NCI-H128 (cell line): ENCODE data around the gene UBC.
"Not testable (repeated sequence)": the region's sequence is repeated elsewhere in the genome, so short reads cannot be mapped to it uniquely, and the experiment has no call there.

Source experiments
- DNase-seq: peaks from one replicate; lab custom pipeline; 2025; ENCODE audit not compliant: unreplicated experiment; lab: John Stamatoyannopoulos, UW

UBC gene

DNA sequence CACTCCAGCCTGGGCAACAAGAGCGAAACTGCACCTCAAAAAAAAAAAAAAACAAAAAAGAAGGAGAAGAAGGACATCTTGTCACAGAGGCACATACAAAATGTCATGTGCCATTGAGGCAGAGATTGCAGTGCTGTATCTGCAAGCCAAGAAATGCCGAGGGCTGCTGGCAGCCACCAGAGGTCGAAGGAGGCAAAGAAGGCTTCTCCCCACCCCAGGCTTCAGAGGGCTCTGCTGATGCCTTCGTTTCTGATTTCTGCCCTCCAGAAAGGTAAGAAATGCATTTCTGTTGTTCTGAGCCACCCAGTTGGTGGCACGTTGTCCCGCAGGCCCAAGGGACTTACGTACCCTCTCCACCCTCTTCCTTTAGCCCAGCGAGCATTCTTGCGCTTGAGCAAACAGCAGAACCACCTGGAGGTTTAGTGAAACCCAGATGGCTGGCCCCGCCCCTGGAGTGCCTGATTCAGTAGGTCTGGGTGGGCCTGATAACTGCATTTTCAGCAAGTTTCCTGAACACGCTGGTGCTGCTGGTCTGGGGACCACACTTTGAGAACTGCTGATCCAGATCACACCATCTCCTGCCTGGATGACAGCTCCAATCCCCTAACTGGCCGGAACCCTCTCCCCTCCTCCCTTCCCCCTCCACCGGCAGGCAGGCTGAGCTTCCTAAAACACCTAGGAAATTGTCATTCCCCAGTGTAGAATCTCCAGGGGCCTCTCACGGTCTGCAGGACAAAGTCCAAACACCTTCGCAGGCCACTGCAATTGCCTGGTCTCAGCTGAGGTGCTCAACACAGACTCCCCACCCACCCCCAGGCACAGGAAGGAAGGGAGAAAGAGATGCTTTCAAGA is 29.6 kb downstream of the UBC start:
- DNase-seq, result no peak

DNA sequence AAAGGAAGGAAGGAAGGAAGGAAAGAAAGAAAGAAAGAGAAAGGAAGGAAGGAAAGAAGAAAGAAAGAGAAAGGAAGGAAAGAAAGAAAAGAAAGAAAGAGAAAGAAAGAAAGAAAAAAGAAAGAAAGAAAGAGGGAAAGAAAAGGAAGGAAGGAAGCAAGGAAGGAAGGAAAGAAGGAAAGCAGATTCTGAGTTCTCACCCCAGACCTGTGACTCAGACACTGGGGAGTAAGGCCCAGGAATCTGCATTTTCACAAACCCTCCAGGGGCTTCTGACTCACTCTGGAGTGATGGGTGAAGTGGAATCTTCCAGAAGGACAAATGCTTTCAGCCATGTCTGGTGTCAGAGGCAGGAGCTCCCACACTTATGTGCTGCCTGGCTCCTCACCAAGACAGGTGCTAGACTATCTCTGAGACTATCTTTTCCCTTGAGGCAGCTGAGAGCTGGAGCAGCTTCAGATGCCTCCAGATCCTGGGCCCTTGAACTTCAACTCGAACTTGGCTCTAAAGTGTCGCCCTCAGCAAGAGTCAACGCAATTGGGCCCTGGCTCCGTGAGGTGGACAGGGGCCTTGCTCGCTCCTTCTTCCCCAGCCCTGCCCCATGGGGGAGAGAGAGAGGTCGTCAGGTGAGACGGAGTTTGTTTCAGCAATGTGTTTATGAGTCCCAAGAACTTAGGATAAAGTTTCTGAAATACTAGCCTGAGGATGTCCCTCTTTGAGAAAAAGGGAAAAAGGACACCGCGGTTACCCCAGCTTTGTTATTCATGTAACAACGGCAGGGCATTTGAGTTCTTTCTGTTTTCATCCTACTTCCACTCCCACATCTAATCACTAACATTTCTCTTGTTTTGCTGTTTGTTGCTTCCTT is 31.0 kb downstream of the UBC start:
- no peak for DNase-seq

DNA sequence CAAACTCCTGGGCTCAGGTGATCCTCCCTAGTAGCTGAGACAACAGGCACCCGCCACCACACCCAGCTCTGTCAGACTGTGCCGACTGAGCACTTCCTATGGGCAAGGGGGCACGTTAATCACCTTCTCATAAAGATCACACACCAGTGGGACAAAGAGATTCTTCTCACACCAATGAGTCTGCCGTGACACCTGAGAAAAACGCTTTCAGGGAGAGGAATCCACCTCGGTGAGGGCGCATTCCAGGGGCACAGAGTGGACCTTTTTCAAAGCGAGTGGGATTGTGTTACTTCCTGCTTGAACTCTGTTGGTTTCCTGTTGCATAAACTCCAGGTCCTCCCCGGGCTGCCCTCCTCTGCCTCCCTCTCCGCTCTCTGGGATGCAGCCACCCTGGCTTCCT is 33.3 kb downstream of the UBC start:
- DNase-seq, result no peak

DNA sequence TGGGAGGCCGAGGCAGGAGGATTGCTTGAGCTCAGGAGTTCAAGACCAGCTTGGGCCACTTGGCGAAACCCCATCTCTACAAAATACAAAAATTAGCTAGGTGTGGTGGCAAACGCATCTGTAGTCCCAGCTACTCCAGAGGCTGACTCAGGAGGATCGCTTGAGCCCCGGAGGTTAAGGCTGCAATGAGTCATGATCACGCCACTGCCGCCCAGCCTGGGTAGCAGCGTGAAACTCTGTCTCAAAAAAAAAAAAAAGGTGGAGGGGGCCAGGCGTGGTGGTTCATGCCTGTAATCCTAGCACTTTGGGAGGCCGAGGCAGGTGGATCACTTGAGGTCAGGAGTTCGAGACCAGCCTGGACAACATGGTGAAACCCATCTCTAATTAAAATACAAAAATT is 34.1 kb downstream of the UBC start:
- not testable (repeated sequence) for DNase-seq

DNA sequence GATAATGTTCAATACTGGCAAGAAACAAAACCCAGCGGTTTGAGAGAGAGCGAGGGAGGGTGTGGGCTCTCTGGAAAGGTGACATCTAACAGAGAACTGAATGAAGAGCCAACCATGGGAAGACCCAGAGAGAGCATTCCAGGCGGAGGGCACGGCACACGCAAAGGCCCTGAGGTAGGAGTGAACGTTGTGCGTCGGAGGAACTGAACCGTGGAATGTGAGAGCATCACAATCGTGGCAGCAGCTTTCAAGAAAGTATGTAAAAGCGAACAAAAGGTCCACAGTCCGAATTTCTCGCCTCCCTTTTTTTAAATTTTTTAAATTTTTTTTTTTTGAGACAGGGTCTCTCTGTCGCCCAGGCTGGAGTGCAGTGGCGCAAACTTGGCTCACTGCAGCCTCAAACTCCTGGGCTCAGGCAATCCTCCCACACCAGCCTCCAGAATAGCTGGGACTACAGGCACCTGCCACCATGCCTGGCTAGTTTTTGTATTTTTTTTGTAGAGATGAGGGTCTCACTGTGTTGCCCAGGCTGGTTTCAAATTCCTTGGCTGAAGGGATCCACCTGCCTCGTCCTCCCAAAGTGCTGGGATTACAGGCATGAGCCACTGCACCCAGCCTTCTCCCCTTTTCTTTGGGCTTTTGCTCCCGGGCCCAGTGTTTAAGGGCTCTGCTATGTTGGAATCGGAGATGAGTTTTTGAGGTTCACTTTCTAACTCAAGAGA is 35.5 kb downstream of the UBC start:
- no peak for DNase-seq

DNA sequence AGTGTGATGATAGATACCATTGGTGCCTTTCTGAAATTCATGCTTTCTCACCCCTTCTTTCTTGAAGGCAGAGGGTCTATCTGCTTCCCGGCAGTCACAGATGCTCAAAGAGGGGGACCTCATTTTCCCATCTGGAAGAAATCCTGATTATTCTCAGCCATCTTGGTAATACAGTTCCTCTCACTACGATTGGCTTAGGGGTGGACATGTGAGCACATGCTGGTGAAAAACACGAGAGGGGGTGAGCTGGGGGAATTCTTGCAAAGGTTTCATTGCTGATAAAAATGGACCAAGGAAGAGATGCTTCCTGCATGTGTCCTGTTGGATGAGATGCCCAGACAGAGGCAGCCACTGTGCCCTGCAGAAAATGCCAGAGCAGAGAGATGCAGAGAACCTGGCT is 37.0 kb downstream of the UBC start:
- DNase-seq, result no peak

DNA sequence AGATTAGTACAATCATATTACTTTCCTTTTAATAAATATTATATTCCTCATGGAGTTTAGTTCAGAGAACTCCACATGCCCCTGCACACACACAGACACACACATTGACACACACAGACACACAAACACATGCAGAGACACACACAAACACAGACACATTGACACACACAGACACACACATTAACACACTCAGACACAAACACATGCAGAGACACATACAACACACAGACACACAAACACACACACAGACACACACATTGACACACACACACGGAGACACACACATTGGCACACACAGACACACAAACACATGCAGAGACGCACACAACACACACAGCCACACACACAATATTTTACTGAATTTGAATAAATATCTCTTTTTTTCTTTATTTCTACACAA is 38.3 kb downstream of the UBC start:
- DNase-seq, result no peak

DNA sequence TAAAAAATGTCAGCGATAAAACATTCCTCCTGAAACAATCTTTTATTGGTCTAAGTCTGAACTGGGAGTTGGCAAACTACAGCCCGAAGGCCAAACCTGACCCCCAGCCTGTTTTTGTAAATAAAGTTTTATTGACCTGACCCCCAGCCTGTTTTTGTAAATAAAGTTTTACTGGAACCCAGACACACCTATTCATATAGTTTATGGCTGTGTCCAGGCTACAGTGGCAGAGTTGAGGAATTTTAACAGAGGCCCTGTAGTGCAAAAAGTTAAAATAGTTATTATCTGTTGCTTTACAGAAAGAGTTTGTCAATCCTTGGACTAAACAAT is 38.7 kb downstream of the UBC start:
- DNase-seq, result no peak

DNA sequence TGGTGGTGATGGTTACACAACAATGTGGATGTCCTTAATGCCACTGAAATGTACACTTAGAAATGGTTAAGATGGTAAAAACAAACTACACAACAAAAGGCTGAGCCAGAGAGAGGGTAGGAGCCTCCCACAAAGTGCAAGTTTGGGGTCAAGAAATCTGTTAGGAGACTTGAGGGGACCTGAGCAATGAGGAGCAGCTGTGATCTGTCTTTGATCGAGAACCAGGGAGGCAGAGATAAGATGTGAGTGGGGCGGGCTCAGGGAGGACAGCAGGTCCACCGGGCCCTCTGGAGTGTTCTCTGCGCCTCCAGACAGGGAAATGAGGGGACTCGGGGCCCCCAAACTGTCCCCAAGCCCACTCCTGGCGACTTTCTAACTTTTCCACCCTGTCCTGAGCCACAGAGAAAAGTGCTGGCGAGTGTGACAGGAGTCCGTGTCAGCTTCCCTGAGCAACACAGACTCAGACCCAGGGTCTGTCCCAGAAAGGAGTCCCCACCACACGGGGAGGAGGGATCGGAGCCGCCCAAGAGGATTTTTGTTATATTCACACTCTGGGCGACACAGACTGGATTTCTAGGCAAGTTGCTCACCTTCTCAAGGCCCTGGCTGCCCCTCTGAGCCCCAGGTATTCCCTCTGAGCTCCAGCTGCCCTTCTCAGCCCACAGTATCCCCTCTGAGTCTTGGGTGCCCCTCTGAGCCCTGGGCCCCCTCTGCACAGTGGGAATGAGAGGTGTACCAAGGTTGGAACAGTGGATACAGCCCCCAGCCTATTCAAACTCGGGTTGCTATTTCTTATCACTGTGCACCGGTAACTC is 39.3 kb downstream of the UBC start:
- DNase-seq, result no peak

DNA sequence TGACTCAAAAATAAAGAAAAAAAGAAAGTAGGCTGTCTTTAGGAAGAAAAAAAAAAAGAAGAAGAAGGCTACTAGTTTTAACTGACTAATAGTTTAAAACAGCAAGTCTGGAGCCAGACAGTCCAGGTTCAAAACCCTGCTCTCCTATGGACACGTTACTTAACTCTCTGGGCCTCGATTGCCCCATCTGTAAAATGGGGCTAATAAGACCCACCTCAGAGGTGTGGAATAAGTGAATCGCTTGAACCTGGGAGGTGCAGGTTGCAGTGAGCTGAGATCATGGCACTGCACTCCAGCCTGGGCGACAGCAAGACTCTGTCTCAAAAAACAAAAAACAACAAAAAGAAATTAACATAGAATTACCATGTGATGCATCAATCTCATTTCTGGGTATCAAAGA is 40.3 kb downstream of the UBC start:
- DNase-seq, result no peak

DNA sequence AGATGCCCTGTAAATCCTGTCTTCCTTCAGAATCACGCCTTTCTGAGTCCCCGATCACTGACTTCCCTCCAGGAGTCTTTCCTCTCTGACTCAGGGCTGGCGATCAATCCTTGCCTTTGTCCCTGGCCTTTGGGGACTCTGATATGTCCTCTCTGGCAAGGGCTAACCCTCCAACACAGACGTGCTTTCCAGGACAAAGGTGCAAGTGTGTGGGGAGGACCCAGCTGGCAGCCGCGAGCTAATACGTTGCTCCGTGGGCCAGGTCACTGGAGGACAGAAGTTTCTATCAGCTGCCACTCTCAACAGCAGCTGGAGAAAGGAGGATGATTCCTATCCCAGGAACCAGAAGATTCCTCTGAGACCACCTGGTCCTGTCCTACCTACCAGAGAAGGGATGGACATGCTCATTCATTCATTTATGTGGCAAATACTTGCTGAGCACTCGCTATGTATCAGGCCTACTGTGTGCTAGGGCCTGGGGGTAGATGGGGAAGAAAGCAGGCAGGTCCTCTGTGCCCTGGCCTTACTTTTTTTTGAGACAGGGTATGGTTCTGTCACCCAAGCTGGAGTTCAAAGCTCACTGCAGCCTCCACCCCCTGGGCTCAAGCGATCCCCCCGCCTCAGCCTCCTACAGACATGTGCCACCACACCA is 42.3 kb downstream of the UBC start:
- DNase-seq, result no peak

DNA sequence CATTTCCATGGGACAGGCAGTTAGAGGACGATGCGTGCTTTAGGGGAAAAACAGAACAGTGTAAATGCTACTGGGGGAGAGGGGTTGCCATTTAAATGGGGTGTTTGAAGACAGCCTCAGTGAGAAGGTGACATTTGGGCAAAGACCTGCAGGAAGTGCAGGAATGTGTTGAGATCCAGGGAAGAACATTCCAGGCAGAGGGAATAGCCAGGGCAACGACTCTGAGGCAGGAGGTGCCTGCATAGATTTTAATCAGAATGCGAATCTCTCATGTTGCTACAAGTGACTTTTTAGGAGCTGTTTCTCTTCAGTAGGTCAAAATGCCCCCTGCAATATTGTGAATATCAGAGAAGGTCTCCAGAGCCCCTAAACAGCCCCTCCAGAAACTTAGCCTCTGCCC is 43.2 kb downstream of the UBC start:
- no peak for DNase-seq

DNA sequence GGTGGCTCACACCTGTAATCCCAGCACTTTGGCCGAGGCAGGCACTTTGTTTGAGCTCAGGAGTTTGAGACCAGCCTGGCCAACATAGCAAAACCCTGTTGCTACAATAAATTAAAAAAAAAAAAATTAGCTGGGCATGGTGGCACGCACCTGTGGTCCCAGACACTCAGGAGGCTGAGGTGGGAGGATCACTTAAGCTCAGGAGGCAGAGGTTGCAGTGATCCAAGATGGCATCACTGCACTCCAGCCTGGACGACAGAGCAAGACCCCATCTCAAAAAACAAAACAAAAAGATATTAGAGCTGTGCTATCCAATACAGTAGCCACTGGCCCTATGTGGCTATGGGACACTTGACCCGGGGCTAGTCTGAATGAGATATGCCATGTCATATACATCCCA is 43.9 kb downstream of the UBC start:
- no peak for DNase-seq

DNA sequence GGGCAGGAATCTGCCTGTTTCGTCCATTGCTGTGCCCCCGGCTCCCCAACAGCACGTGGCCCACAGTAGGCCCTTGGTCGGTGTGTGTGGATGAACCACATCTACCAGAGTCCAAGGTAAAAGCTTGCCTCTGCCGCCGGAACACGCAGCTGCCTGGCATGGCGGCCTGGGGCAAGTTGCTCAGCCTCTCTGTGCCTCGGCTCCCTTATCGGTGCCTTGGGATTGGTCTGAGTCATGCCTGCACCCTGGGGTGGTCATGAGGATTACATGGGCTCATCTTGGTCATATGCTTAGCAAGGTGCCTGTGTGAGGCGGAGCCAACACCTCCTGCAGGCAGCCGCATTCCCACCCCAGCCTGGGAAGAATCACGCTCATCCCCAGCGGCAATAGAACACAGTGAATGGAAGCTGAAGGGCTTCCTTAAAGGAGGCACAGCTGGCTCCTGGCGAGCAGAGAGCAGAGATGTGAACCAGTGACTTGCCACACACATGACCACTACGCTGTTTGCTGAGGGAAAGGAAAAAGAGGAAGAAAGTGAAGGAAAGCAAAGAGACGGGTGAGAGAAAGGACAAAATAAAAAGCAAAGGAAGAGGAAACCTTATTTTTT is 45.3 kb downstream of the UBC start:
- DNase-seq, result no peak

DNA sequence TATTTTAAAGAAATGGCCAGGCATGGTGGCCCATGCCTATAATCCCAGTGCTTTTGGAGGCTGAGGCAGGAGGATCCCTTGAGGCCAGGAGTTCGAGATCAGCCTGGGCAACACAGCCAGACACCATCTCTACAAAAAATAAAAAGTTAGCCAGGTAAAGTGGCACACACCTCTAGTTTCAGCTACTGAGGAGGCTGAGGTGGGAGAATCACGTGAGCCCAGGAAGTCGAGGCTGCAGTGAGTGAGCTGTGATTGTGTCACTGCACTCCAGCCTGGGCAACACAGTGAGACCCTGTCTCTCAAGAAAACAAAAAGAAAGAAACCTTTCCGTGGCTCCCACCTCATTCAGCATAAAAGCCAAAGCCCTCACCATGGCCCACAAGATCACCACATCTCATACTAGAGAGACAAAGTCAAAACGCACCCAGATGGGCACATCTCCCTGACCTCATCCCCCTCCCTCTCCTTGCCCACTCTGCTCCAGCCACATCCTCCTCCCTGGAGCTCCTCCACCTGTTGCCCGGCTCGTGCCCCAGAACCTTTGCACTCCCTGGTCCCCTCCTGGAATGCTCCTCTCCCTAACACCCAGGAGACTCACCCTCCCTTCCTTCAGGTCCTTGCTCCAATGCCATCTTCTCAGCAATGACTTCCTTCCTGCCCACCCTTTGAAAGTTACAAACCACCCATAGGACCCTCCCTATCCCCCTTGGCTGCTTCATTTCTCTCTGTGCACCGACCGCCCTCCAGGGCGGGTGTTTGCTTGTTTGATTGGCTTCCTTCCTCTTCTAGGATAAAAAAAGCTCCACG is 46.0 kb downstream of the UBC start:
- no peak for DNase-seq

DNA sequence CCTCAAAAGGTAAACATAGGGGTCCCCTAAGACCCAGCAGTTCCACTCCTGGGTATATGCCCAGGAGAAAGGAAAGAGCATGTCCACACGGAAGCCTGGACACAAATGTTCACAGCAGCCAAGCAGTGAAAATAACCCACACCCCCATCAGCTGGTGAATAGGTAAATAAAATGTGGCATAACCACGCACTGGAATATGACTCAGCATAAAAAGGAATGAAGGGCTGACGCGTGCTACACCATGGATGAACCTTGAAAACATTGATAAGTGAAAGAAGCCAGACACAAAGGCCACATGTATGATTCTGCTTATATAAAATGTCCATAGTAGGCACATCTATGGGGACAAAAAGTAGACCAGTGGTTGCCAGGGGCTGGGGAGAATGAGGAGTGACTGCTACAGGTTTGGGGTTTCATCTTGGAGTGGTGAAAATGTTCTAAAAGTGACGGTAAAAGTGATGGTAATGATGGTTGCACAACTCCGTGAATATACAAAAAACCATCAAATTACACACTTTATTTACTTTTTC is 47.0 kb downstream of the UBC start:
- no peak for DNase-seq

DNA sequence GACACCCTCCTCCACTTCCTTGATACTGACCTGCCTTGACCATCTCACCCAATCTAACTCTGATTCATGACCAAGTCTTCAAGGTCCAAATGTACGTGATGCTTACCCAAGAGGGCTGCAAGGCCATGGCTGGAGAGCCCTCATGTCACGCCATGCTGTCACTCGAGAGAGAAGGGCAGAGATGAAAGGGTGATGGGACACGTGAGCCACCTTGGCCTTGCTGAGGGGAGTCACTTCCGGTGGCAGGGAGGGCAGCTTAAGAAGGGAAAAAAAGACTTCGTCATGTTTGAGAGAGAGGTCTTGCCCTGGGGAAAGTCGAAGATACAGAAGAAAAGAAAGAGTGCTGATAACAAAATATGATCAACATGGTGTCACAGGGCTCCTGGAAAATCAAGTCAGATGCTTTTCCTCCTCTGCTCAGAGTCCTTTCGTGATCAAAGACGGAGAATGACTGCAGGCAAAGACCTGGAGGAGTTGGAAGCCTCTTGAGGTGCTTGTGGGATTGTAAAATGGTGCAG is 47.5 kb downstream of the UBC start:
- no peak for DNase-seq

DNA sequence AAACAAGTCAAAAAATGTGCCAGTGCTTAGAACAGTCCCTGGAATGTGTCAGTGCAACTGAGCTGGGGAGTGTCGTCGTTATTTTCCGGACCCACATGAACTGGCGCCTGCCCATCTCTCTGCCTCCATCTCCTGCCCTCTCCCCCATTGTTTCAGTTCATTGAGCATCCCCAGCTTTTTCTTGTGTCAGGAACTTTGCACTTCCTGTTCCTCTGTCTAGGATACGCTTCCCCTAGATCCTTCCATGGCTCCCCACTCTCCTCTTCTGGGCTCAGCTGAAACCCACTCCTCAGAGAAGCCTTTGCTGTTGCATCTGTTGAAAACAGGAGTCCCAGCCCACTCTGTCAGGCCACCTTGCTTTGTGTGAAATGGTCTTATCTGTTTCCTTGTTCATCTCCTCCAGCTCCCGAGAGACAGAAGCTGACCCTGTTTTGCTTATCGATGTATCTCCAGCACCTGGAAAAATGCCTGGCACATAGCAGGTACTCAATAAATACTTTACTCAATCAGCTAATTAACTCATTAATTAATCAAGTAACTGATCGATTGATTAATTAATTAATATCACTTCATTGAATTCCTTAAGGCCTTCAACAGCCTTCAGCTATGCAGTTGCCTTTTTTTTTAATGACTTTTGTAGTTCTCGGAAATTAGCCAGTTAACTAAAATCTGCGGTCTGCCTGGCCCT is 48.1 kb downstream of the UBC start:
- no peak for DNase-seq
